ENCODE data around the gene GSS. TPM values are rescaled to one million over a fixed set of nuclear protein-coding genes. Genes with fewer than 3 reads are reported as not detected.

GSS gene
- total RNA-seq, 1 donor = 52.0 TPM

DNA sequence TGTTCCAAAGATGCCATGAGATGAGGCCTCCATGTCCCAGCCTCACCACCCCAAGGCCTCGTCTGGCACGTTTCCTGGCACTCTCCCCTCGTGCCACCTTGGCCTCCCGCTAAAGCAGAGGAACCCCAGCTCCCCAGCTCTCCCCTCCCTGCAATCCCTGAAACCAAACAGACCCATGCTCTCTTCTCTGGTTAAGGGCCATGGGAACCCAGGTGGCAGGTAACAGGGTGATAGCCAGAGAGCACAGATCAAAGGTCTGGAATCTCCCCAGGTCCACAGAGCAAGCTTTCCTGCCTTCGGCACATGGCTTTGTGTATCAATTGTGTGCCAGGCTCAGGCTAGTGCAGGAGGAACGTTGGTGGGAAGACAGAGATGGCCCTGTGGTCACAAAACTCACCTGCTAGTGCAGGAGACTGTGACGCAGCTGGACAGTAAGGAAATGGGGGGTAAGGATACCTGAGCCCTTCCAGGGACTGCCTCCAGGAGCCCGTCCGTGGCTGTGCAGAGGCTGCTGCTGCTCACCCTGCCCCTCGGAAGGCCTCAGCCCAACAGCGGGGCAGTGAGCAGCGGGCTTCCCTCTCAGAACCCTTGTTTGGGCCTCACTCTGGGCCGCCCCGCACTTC lies 39.0 kb upstream of the GSS start:
- no peak for DNase-seq (ENCODE audit: low read depth in 2 of 3, low spot score in 2 of 3)

DNA sequence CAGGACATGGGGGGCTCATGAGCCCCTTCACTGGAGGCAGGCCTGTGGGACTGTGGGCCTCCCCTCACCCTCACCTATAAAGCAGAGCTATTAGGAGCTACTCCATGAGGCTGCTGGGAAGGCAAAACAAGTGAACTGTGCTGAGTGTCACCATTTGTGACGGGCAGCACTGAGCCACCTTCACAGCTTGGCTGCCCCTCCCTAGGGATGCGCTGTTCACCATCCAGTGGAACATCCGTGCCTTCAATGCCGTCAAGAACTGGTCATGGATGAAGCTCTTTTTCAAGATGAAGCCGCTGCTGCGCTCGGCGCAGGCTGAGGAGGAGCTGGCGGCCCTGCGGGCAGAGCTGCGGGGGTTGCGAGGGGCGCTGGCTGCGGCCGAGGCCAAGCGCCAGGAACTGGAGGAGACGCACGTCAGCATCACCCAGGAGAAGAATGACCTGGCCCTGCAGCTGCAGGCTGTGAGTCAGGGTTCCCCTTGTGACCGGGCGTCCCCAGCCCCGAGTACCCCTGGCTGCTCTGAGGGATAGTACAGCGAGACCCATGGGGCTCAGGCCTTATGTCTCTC lies 38.4 kb upstream of the GSS start:
- no peak for DNase-seq (ENCODE audit: low read depth in 2 of 3, low spot score in 2 of 3)

GRCh38 chr20:34992751-34993417 lies 37.3 kb upstream of the GSS start:
- no peak for DNase-seq (ENCODE audit: low read depth in 2 of 3, low spot score in 2 of 3)

- no peak for DNase-seq (ENCODE audit: low read depth in 2 of 3, low spot score in 2 of 3)
These were observed 35.1 kb upstream of the GSS start for GRCh38 chr20:34990661-34991214.

DNA sequence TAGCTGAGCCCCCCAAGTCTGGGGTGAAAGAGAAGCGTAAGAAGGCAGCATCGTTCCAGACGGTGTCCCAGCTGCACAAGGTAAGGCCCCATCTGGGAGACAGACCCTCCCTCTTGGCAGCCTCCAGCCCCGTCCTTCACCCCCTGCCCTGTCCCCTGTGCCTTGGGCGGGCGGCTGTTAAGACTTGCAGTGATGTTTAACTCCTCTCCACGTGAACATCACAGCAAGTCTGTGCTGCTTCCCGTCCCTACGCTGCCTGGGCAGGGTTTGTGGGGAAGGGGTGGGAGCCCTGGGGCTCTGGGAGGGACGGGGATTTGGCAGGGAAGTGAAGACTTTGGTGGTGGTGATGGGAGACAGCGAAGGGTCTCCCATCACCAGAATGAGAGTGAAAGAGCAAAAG lies 34.6 kb upstream of the GSS start:
- no peak for DNase-seq (ENCODE audit: low read depth in 2 of 3, low spot score in 2 of 3)

DNA sequence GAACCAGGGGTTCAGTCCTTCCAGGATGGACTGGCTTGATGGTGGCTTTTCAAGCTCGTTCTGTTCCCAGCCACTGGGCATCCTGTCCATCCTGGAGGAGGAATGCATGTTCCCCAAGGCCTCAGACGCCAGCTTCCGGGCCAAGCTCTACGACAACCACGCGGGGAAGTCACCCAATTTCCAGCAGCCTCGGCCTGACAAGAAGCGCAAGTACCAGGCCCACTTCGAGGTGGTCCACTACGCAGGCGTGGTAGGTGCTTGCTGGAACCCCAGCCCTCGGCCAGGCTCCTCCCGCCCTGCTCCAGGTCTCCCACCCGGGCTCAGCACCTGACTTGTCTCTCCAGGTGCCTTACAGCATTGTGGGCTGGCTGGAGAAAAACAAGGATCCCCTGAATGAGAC lies 34.1 kb upstream of the GSS start:
- DNase-seq (ENCODE audit: low read depth in 2 of 3, low spot score in 2 of 3) = no peak

- no peak for DNase-seq (ENCODE audit: low read depth in 2 of 3, low spot score in 2 of 3)
These were observed 33.5 kb upstream of the GSS start for GRCh38 chr20:34989118-34989517.

DNA sequence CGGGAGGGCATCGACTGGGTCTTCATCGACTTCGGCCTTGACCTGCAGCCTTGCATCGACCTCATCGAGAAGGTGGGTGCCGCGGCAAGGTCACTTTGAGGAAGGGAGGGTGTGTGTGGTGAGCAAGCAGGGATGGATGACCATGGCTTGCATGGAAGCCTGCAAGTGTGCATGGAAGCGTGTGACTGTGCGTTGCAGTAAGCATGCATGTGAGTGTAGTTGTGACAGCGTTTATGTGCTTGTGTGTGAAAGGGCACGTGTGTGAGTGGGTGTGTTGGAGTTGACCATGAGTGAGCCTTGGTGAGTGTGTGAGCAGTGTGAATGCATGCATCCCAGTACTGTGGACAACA lies 32.6 kb upstream of the GSS start:
- no peak for DNase-seq (ENCODE audit: low read depth in 2 of 3, low spot score in 2 of 3)

DNA sequence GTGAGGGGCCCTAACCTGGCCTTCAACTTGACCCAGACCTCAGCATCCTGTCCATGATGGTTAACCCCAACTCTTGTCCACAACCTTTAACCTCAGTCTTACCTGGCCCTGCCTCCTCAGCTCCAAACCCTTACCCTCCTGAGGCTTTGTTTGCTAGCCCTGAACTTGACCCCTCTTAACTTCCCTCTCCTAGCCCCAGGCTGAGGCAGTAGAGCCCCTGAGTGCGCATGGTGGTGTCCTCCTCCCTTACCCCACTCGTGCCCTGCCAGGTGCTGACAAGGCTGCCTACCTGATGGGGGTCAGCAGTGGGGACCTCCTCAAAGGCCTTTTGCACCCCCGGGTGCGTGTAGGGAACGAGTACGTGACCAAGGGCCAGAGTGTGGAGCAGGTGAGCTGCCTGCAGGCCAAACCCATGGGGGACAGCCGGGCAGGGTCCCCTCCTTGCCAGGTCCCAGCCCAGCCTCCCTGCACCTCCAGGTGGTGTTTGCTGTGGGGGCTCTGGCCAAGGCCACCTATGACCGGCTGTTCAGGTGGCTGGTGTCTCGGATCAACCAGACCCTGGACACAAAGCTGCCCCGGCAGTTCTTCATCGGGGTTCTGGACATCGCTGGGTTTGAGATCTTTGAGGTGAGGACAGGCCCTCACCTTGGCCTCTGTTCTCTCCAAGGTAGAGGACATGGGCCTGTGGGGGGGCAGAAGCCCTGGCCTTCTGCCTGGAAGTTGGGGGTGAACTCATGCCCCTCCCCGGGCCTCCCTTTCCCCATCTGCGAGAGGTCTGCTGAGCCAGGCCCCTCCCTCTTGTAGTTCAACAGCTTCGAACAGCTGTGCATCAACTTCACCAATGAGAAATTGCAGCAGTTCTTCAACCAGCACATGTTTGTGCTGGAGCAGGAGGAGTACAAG lies 31.9 kb upstream of the GSS start:
- DNase-seq (ENCODE audit: low read depth in 2 of 3, low spot score in 2 of 3) = no peak

DNA sequence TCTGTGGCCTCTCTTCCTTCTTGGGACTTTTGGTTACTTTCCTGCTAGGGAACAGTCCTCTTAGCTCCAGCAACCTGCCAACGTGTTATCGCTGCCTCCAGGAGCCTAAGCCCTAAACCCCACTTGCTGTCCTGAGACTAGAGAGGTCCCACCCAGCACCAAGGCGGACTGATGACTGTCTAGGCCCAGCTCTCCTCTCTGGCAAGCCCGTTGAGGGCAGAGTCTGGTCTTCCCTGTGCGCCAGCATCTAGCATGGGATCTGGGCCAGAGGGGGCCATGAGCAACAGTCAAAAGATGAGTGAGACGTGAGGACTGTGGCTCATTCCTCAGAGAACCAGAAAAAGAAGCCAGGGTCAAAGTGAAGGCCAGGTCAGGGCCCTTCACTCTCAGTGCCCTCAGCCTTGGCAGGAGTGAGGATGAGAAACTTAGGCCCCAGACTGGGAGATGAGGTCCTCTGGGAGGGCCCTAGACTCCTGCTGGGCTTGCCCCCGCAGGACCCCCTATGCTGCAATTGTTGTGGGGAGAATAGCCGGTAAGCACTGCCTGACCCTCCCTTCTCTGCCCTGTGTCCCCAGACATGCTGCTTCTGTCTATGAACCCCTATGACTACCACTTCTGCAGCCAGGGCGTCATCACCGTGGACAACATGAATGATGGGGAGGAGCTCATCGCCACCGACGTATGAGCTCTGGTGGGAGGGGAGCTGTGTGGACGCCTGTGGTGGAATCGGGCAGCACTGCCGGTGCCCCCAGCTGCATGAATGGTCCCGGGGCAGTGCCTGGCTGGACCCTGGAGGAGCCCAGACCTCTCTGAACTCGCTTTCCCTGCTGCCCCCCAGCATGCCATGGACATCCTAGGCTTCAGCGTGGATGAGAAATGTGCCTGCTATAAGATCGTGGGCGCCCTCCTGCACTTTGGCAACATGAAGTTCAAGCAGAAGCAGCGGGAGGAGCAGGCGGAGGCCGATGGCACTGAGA lies 31.0 kb upstream of the GSS start:
- no peak for DNase-seq (ENCODE audit: low read depth in 2 of 3, low spot score in 2 of 3)

- no peak for DNase-seq (ENCODE audit: low read depth in 2 of 3, low spot score in 2 of 3)
These were observed 30.1 kb upstream of the GSS start for GRCh38 chr20:34985461-34986310.

GRCh38 chr20:34984756-34985261 lies 29.2 kb upstream of the GSS start:
- no peak for DNase-seq (ENCODE audit: low read depth in 2 of 3, low spot score in 2 of 3)

DNA sequence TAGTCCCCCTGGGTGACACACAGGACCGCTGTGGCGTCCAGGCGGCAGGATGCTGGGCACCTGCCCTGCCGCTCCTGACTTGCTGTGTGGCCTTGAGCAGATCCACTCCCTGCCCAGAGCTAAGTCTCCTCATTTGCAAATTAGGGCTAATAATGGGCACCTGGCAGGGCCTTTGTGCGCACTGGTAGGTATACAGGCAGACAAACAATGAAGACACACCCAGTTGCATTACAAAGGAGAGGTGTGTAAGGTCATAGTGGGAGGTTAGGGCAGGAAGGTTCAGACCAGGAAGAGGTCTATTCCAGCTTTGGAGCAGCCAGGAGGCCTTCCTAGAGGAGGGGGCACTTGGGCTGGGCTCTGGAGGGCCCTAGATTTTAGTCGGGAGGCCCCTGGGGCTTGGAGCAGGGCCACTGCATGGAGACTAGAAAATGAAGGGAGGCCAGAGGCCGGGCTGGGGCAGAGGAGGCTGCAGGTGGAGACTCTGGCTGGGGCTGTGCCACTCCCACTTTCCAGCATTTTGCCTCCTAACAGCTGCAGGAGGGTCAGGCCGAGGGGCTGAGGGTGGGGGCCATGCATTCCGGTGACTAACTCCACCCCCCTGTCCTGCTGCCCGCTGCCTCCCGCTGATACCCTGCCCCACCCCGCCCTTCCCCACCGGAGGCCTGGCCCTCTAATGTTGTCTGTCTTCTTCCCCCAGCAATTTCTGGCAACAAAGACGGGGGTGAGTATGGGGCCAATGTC lies 28.6 kb upstream of the GSS start:
- no peak for DNase-seq (ENCODE audit: low read depth in 2 of 3, low spot score in 2 of 3)

- DNase-seq (ENCODE audit: low read depth in 2 of 3, low spot score in 2 of 3) = no peak
These were observed 27.6 kb upstream of the GSS start for GRCh38 chr20:34983089-34983820.

DNA sequence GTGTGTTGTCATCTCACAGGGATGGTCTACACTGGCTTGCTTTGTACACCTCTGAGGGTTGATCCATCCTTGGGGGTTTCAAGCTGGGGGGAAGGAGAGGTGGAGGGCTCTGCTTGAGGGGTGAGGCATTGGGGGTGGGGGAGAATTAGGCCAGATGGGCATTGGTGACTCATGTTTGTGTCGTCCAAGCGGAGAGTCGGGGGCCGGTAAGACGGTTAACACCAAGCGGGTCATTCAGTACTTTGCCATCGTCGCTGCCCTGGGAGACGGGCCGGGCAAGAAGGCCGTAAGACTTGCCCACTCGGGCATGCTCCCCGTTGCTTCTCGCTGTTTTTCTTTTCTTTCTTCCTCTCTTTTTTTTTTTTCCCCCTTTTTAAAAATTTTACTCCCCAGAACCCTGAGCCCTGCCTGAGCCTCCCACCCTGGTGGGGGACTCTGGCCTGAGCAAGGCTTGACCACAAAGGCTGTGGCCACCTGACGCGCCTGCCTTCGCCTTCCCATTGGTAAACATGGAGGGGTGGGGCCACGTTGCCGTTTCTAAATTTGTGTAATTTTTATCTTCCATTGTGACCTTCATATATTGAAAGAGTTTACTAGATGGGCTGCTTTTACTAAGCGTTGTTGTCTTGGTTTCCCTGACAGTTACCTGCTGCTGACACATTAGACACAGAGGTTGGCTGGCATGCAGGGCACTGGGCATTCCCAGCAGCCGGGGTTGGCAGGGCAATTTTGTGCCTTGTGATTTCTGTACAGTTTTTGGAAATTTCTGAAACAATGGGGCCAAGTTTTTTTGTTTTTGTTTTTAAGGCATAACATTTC lies 26.9 kb upstream of the GSS start:
- no peak for DNase-seq (ENCODE audit: low read depth in 2 of 3, low spot score in 2 of 3)

GRCh38 chr20:34980543-34981233 lies 25.1 kb upstream of the GSS start:
- DNase-seq (ENCODE audit: low read depth in 2 of 3, low spot score in 2 of 3) = no peak

Data from hematopoietic multipotent progenitor cell (in vitro differentiated cells).